ENCODE results near the gene TNRC18. TPM values are rescaled to one million over a fixed set of nuclear protein-coding genes. Genes with fewer than 3 reads are reported as not detected.

TNRC18 gene
- total RNA-seq, 1 donor from 2014 or later: 57.2 TPM

GRCh38 chr7:5442757-5443305 is 19.2 kb upstream of the TNRC18 start:
- intact Hi-C loops (cut with micrococcal nuclease): no loop called here
- DNase-seq (no peak), ATAC-seq (ENCODE audit: low read depth) (no peak)
- ChIA-PET POLR2A (interaction anchor here (0.6 to 1.1 kb wide), 2 partner anchors 13 to 20 kb away, joined by 3 to 11 read pairs; partner anchors contain the start of gene TNRC18), CTCF (no interaction called here)
- H3K4me1 Mint-ChIP-seq: no peaks in the 10 kb centered on the region
- TF ChIP-seq, protein P1, sequence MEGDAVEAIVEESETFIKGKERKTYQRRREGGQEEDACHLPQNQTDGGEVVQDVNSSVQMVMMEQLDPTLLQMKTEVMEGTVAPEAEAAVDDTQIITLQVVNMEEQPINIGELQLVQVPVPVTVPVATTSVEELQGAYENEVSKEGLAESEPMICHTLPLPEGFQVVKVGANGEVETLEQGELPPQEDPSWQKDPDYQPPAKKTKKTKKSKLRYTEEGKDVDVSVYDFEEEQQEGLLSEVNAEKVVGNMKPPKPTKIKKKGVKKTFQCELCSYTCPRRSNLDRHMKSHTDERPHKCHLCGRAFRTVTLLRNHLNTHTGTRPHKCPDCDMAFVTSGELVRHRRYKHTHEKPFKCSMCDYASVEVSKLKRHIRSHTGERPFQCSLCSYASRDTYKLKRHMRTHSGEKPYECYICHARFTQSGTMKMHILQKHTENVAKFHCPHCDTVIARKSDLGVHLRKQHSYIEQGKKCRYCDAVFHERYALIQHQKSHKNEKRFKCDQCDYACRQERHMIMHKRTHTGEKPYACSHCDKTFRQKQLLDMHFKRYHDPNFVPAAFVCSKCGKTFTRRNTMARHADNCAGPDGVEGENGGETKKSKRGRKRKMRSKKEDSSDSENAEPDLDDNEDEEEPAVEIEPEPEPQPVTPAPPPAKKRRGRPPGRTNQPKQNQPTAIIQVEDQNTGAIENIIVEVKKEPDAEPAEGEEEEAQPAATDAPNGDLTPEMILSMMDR (IDR thresholded peaks at IDR 0.05): no peak
- H3K36me3 Mint-ChIP-seq (ENCODE audit: low read depth): no peaks in the 10 kb centered on the region
- H3K27ac Mint-ChIP-seq: no peak overlapping the region
- no peaks in the 10 kb centered on the region for H3K27me3 Mint-ChIP-seq
- H3K9me3 Mint-ChIP-seq: no peaks in the 10 kb centered on the region
- H3K4me3 Mint-ChIP-seq: no peak overlapping the region

DNA sequence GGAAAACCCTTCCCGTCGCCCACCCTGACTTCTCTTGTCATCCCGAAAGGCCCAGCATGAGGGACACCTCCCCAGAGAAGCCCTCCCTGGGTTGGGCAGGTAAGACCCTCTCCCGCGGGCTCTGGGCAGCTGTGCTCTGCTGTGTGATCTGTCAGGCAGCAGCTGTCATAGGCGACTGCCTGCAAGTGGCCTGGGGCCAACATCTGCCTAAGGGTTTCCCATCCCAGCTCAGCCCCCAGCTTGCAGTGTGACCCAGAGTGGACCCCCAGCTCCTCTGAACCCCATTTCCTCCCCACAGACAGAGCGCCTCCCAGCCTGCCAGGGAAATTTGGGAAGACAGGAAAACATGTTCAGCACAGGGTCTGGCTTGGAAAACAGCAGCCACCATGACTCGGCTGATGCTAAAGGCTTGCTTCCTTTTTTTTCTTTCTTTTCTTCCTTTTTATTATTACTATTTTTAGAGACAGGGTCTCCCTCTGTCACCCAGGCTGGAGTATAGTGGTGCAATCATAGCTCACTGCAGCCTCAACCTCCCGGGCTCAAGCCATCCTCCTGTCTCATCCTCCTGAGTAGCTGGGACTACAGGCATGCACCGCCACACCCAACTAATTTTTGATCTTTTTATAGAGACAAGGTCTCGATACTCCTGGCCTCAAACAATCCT is 18.3 kb upstream of the TNRC18 start:
- Mint-ChIP-seq H3K27ac (no peak overlapping the region), H3K27me3 (no peaks in the 10 kb centered on the region), H3K4me3 (no peak overlapping the region), H3K9me3 (peaks cover 3% of the 10 kb centered on the region), H3K36me3 (ENCODE audit: low read depth) (no peaks in the 10 kb centered on the region), H3K4me1 (no peaks in the 10 kb centered on the region)
- ChIA-PET POLR2A (interaction anchor here (1.1 kb wide), 1 partner anchor 19 kb away, joined by 11 read pairs; the partner anchor contains the start of gene TNRC18), CTCF (interaction anchor here (1.1 kb wide), 1 partner anchor 76 kb away, joined by 3 read pairs; no protein-coding TSS in a partner anchor)
- DNase-seq (no peak), ATAC-seq (ENCODE audit: low read depth) (no peak)
- intact Hi-C loops (cut with micrococcal nuclease): no loop called here
- TF ChIP-seq, protein P1 (IDR thresholded peaks at IDR 0.05): no peak

GRCh38 chr7:5439572-5440496 is 16.2 kb upstream of the TNRC18 start:
- CTCF ChIA-PET: no interaction called here
- POLR2A ChIA-PET: no interaction called here
- intact Hi-C loops (cut with micrococcal nuclease): no loop called here
- ATAC-seq (ENCODE audit: low read depth) (no peak), DNase-seq (no peak)
- Mint-ChIP-seq H3K4me3 (no peak overlapping the region), H3K36me3 (ENCODE audit: low read depth) (no peaks in the 10 kb centered on the region), H3K27ac (no peak overlapping the region), H3K9me3 (peaks cover 3% of the 10 kb centered on the region), H3K27me3 (no peaks in the 10 kb centered on the region), H3K4me1 (peaks cover 8% of the 10 kb centered on the region)
- TF ChIP-seq, protein P1 (IDR thresholded peaks at IDR 0.05): no peak

DNA sequence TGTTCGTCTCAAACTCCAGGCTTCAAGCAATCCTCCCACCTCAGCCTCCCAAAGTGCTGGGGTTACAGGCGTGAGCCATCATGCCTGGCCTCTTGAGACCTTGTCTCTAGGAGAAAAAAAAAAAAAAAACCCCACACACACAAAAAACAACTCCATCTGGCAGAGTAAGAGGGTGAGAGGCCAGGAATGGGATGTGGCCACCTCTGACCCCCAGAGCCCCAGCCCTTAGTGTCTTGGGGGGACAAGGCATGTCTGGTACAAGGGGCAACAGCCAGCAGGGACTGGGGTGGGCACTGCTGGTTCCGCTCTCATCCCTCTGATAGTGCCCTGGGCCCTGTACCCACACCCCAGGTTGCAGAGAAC is 15.6 kb upstream of the TNRC18 start:
- no peak for ATAC-seq (ENCODE audit: low read depth)
- no peaks in the 10 kb centered on the region for H3K36me3 Mint-ChIP-seq (ENCODE audit: low read depth)
- intact Hi-C loops (cut with micrococcal nuclease): no loop called here
- POLR2A ChIA-PET: no interaction called here
- H3K4me1 Mint-ChIP-seq: peaks cover 8% of the 10 kb centered on the region
- TF ChIP-seq, protein P1 (IDR thresholded peaks at IDR 0.05): no peak
- no peak overlapping the region for H3K27ac Mint-ChIP-seq
- CTCF ChIA-PET: no interaction called here
- no peak for DNase-seq
- H3K4me3 Mint-ChIP-seq: no peak overlapping the region
- no peaks in the 10 kb centered on the region for H3K27me3 Mint-ChIP-seq
- peaks cover 3% of the 10 kb centered on the region for H3K9me3 Mint-ChIP-seq

GRCh38 chr7:5437987-5438386 is 14.4 kb upstream of the TNRC18 start:
- no peaks in the 10 kb centered on the region for H3K36me3 Mint-ChIP-seq (ENCODE audit: low read depth)
- intact Hi-C loops (cut with micrococcal nuclease): no loop called here
- ChIA-PET POLR2A (no interaction called here), CTCF (no interaction called here)
- H3K9me3 Mint-ChIP-seq: peaks cover 8% of the 10 kb centered on the region
- H3K27me3 Mint-ChIP-seq: peaks cover 6% of the 10 kb centered on the region
- ATAC-seq (ENCODE audit: low read depth) (no peak), DNase-seq (no peak)
- TF ChIP-seq, protein P1 (IDR thresholded peaks at IDR 0.05): no peak
- H3K27ac Mint-ChIP-seq: no peak overlapping the region
- no peak overlapping the region for H3K4me3 Mint-ChIP-seq
- H3K4me1 Mint-ChIP-seq: peaks cover 8% of the 10 kb centered on the region

Data from activated B cell treated with CpG ODN at 0.5 μM for 24 hours (primary cell).